GM18502 (cell line): ENCODE data around the gene SRCIN1.
"Not testable (repeated sequence)": the region's sequence is repeated elsewhere in the genome, so short reads cannot be mapped to it uniquely, and the experiment has no call there.

Experiments used
- ATAC-seq: cut with Tn5 transposase; IDR thresholded peaks from one replicate; pipeline ENCODE4 v1.9.1; 2021; ENCODE audit warnings: mild to moderate bottlenecking; ENCODE audit not compliant: unreplicated experiment, poor library complexity

The SRCIN1 gene

GRCh38 chr17:38492067-38493040 is 113.4 kb downstream of the SRCIN1 start:
- ATAC-seq = not testable (repeated sequence)

- not testable (repeated sequence) for ATAC-seq
Observed at GRCh38 chr17:38491346-38492066, 114.2 kb downstream of the SRCIN1 start.

- not testable (repeated sequence) for ATAC-seq
Observed at GRCh38 chr17:38489774-38490173, 116.0 kb downstream of the SRCIN1 start.

- peak; percentile 71 for ATAC-seq
Observed at GRCh38 chr17:38485681-38486298, 120.0 kb downstream of the SRCIN1 start.

GRCh38 chr17:38485146-38485468 is 120.6 kb downstream of the SRCIN1 start:
- no peak for ATAC-seq

GRCh38 chr17:38484242-38485145 is 121.3 kb downstream of the SRCIN1 start:
- not testable (repeated sequence) for ATAC-seq

GRCh38 chr17:38482700-38483043 is 123.1 kb downstream of the SRCIN1 start:
- not testable (repeated sequence) for ATAC-seq

- ATAC-seq = not testable (repeated sequence)
Observed at GRCh38 chr17:38482039-38482699, 123.6 kb downstream of the SRCIN1 start.
